Activated CD8-positive, alpha-beta T cell treated with anti-CD3 and anti-CD28 coated beads, Interleukin-2, amount 10 ng/mL, durations not matched to agents 7 days and 5 days (primary cell): ENCODE data around the gene VPS13C. TPM values are rescaled to one million over a fixed set of nuclear protein-coding genes. Genes with fewer than 3 reads are reported as not detected.
"Not testable (repeated sequence)": the region's sequence is repeated elsewhere in the genome, so short reads cannot be mapped to it uniquely, and the experiment has no call there.

Experiments
- ATAC-seq: fragments of 150-1000 bp; cut with Tn5 transposase; one replicate; pipeline ENCODE4 v1.10.0; 2021; ENCODE audit warnings: moderate library complexity
- CTCF ChIA-PET: fragments of 350-600 bp; sonication (Branson Sonifier 250); formaldehyde crosslinking; loops from one replicate; lab custom pipeline; 2021; ENCODE audit warnings: antibody characterized with exemption; lab: Charles Lee
- POLR2A ChIA-PET: fragments of 350-600 bp; sonication (Branson Sonifier 250); formaldehyde crosslinking; loops from one replicate; lab custom pipeline; 2021; ENCODE audit warnings: antibody characterized with exemption; lab: Charles Lee
- DNase-seq: peaks from one replicate; pipeline ENCODE4 v3.0.0-alpha.2; 2020
- H3K27ac Mint-ChIP-seq: one replicate; pipeline ENCODE4 v1.8.0; 2021; ENCODE audit warnings: mild to moderate bottlenecking, mixed read lengths
- H3K27me3 Mint-ChIP-seq: one replicate; pipeline ENCODE4 v1.8.0; 2021; ENCODE audit warnings: low read depth, mixed read lengths
- H3K36me3 Mint-ChIP-seq: one replicate; pipeline ENCODE4 v1.8.0; 2021; ENCODE audit warnings: low read depth, mixed read lengths
- H3K4me1 Mint-ChIP-seq: one replicate; pipeline ENCODE4 v1.8.0; 2021; ENCODE audit warnings: low read depth, mixed read lengths
- H3K4me3 Mint-ChIP-seq: one replicate; pipeline ENCODE4 v1.8.0; 2021; ENCODE audit warnings: mild to moderate bottlenecking, mixed read lengths
- H3K9me3 Mint-ChIP-seq: one replicate; pipeline ENCODE4 v1.8.0; 2022; ENCODE audit warnings: mixed read lengths; ENCODE audit not compliant: insufficient read depth
- total RNA-seq, 2 experiments: library from RNA; stranded (reverse); gene quantifications; one replicate each; pipeline ENCODE4 v1.2.3, GENCODE V29; 2021

Gene VPS13C
- total RNA-seq, 2 experiments from 2014 or later: 58.3 to 64.7 TPM

GRCh38 chr15:62058327-62059028 is 1.8 kb downstream of the VPS13C start:
- DNase-seq (no peak), ATAC-seq (no peak)
- Mint-ChIP-seq H3K27me3 (peaks cover 11% of the 10 kb centered on the region), H3K27ac (no peak overlapping the region), H3K36me3 (peaks cover 6% of the 10 kb centered on the region), H3K4me1 (peaks cover 43% of the 10 kb centered on the region), H3K4me3 (peak overlapping the region; percentile 81), H3K9me3 (no peaks in the 10 kb centered on the region)
- CTCF ChIA-PET: interaction anchor here (0.9 to 1.4 kb wide), 3 partner anchors 9 to 332 kb away, joined by 3 read pairs; partner anchors contain the start of gene TLN2
- POLR2A ChIA-PET: interaction anchor here (0.7 to 1.0 kb wide), 2 partner anchors 11 to 15 kb away, joined by 3 to 4 read pairs; no protein-coding TSS in a partner anchor

GRCh38 chr15:62057341-62057980 is 2.8 kb downstream of the VPS13C start:
- Mint-ChIP-seq H3K4me3 (no peak overlapping the region), H3K9me3 (no peaks in the 10 kb centered on the region), H3K4me1 (peaks cover 53% of the 10 kb centered on the region), H3K27me3 (peaks cover 7% of the 10 kb centered on the region), H3K27ac (no peak overlapping the region), H3K36me3 (peaks cover 6% of the 10 kb centered on the region)
- ChIA-PET POLR2A (no interaction called here), CTCF (no interaction called here)
- no peak for DNase-seq
- no peak for ATAC-seq

- peaks cover 35% of the 10 kb centered on the region for H3K4me1 Mint-ChIP-seq
- POLR2A ChIA-PET: no interaction called here
These were observed 5.3 kb downstream of the VPS13C start for GRCh38 chr15:62054979-62055378.

GRCh38 chr15:62053439-62054085 is 6.7 kb downstream of the VPS13C start:
- Mint-ChIP-seq H3K4me1 (peaks cover 32% of the 10 kb centered on the region), H3K27me3 (no peaks in the 10 kb centered on the region), H3K27ac (no peak overlapping the region), H3K9me3 (no peaks in the 10 kb centered on the region), H3K36me3 (peaks cover 17% of the 10 kb centered on the region), H3K4me3 (no peak overlapping the region)
- ChIA-PET POLR2A (no interaction called here), CTCF (no interaction called here)
- no peak for DNase-seq
- ATAC-seq: no peak

More at GRCh38 chr15:62054979-62055378, 5.3 kb downstream of the VPS13C start:
- Mint-ChIP-seq H3K27me3 (no peaks in the 10 kb centered on the region), H3K27ac (no peak overlapping the region), H3K4me3 (no peak overlapping the region), H3K36me3 (peaks cover 11% of the 10 kb centered on the region), H3K9me3 (no peaks in the 10 kb centered on the region)
- CTCF ChIA-PET: no interaction called here
- DNase-seq (no peak), ATAC-seq (no peak)

GRCh38 chr15:62052713-62053112 is 7.5 kb downstream of the VPS13C start:
- no peak overlapping the region for H3K27ac Mint-ChIP-seq
- peaks cover 14% of the 10 kb centered on the region for H3K36me3 Mint-ChIP-seq
- ATAC-seq (no peak), DNase-seq (no peak)
- CTCF ChIA-PET: interaction anchor here (0.6 to 1.1 kb wide), 2 partner anchors 8 to 412 kb away, joined by 3 to 4 read pairs; partner anchors contain the start of gene VPS13C
- no peak overlapping the region for H3K4me3 Mint-ChIP-seq
- H3K9me3 Mint-ChIP-seq: no peaks in the 10 kb centered on the region
- POLR2A ChIA-PET: no interaction called here
- H3K27me3 Mint-ChIP-seq: no peaks in the 10 kb centered on the region
- peaks cover 27% of the 10 kb centered on the region for H3K4me1 Mint-ChIP-seq

GRCh38 chr15:62051166-62051565 is 9.1 kb downstream of the VPS13C start:
- ATAC-seq (no peak), DNase-seq (no peak)
- H3K36me3 Mint-ChIP-seq: peaks cover 11% of the 10 kb centered on the region
- ChIA-PET POLR2A (no interaction called here), CTCF (interaction anchor here (1.0 kb wide), 1 partner anchor 10 kb away, joined by 5 read pairs; the partner anchor contains the start of gene VPS13C)
- no peak overlapping the region for H3K4me3 Mint-ChIP-seq
- H3K9me3 Mint-ChIP-seq: no peaks in the 10 kb centered on the region
- H3K27me3 Mint-ChIP-seq: no peaks in the 10 kb centered on the region
- peaks cover 31% of the 10 kb centered on the region for H3K4me1 Mint-ChIP-seq
- H3K27ac Mint-ChIP-seq: no peak overlapping the region

- Mint-ChIP-seq H3K4me3 (no peak overlapping the region), H3K4me1 (peaks cover 38% of the 10 kb centered on the region), H3K9me3 (no peaks in the 10 kb centered on the region), H3K27me3 (no peaks in the 10 kb centered on the region), H3K36me3 (peaks cover 11% of the 10 kb centered on the region), H3K27ac (no peak overlapping the region)
- ATAC-seq: no peak
- CTCF ChIA-PET: interaction anchor here (0.8 kb wide), 1 partner anchor 9 kb away, joined by 3 read pairs; no protein-coding TSS in a partner anchor
- POLR2A ChIA-PET: no interaction called here
- no peak for DNase-seq
These were observed 10.1 kb downstream of the VPS13C start for GRCh38 chr15:62050115-62050514.

GRCh38 chr15:62048254-62048653 is 12.0 kb downstream of the VPS13C start:
- H3K9me3 Mint-ChIP-seq, POLR2A ChIA-PET, H3K27me3 Mint-ChIP-seq, ATAC-seq, CTCF ChIA-PET, H3K4me3 Mint-ChIP-seq, H3K27ac Mint-ChIP-seq, DNase-seq: not testable (repeated sequence)
- peaks cover 12% of the 10 kb centered on the region for H3K36me3 Mint-ChIP-seq
- peaks cover 30% of the 10 kb centered on the region for H3K4me1 Mint-ChIP-seq

GRCh38 chr15:62047282-62047827 is 12.9 kb downstream of the VPS13C start:
- Mint-ChIP-seq H3K4me3 (no peak overlapping the region), H3K27ac (no peak overlapping the region), H3K36me3 (peaks cover 12% of the 10 kb centered on the region), H3K27me3 (no peaks in the 10 kb centered on the region), H3K4me1 (peaks cover 23% of the 10 kb centered on the region), H3K9me3 (no peaks in the 10 kb centered on the region)
- ATAC-seq: no peak
- ChIA-PET CTCF (interaction anchor here (1.5 kb wide), 1 partner anchor 13 kb away, joined by 4 read pairs; the partner anchor contains the start of gene VPS13C), POLR2A (interaction anchor here (1.2 kb wide), 1 partner anchor 12 kb away, joined by 3 read pairs; no protein-coding TSS in a partner anchor)
- no peak for DNase-seq

- peak; percentile 82 for ATAC-seq
- ChIA-PET CTCF (interaction anchor here (1.5 kb wide), 1 partner anchor 14 kb away, joined by 4 read pairs; the partner anchor contains the start of gene VPS13C), POLR2A (no interaction called here)
- no peaks in the 10 kb centered on the region for H3K9me3 Mint-ChIP-seq
- peaks cover 23% of the 10 kb centered on the region for H3K4me1 Mint-ChIP-seq
- no peaks in the 10 kb centered on the region for H3K27me3 Mint-ChIP-seq
- H3K4me3 Mint-ChIP-seq: peak overlapping the region; percentile 24
- DNase-seq: no peak
- peaks cover 10% of the 10 kb centered on the region for H3K36me3 Mint-ChIP-seq
- H3K27ac Mint-ChIP-seq: peak overlapping the region; percentile 75
These were observed 14.0 kb downstream of the VPS13C start for GRCh38 chr15:62046078-62046743.
